ENCODE data around the gene KCNJ6. TPM values are rescaled to one million over a fixed set of nuclear protein-coding genes. Genes with fewer than 3 reads are reported as not detected.

Gene KCNJ6
- total RNA-seq, 1 experiment from 2014 or later, result not detected

DNA sequence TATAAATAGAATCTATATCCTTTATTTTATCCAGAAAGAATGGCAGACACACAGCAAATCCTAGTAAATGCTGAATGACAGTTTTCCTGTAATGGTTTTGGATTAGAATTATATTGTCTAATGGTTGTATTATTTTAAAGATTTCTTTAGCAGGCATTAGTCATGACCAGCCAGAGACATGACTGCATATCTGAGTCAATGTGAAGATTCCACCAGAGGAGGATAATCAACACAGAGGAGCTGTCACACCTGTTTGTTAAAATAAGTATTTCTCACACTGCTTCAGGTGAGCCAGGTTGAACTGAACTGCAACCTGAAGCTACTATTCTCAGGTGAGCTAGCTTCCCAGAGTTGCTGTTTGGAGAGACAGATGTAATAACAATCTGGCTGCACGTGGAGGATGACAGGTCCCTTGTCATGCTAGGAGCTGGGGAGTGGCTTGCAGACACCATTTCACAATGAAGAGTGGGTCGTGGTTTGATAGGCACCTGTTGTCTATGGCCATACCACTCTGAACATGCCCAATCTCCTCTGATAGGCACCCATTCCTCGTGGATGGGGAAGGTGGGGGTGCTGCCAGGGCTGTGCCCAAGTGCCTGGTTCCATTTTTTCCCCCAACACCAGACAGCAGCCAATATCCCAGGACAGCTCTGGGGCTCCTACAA lies 94.3 kb downstream of the KCNJ6 start:
- BruUV-seq (replicated peaks), result no TSS peak
- no peaks in the 10 kb centered on the region for H3K4me1 ChIP-seq (ENCODE audit: insufficient read depth, low read length, poor library complexity, severe bottlenecking)
- TF ChIP-seq EZH2 (IDR thresholded peaks at IDR 0.05; ENCODE audit: borderline replicate concordance, low read depth, low read length, poor library complexity, severe bottlenecking), result no peak
- TF ChIP-seq, protein P1, sequence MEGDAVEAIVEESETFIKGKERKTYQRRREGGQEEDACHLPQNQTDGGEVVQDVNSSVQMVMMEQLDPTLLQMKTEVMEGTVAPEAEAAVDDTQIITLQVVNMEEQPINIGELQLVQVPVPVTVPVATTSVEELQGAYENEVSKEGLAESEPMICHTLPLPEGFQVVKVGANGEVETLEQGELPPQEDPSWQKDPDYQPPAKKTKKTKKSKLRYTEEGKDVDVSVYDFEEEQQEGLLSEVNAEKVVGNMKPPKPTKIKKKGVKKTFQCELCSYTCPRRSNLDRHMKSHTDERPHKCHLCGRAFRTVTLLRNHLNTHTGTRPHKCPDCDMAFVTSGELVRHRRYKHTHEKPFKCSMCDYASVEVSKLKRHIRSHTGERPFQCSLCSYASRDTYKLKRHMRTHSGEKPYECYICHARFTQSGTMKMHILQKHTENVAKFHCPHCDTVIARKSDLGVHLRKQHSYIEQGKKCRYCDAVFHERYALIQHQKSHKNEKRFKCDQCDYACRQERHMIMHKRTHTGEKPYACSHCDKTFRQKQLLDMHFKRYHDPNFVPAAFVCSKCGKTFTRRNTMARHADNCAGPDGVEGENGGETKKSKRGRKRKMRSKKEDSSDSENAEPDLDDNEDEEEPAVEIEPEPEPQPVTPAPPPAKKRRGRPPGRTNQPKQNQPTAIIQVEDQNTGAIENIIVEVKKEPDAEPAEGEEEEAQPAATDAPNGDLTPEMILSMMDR (conservative IDR thresholded peaks at IDR 0.05; ENCODE audit: low read depth, low read length), result no peak
- H3K27me3 ChIP-seq (replicated peaks; ENCODE audit: insufficient read depth, low read depth, low read length, poor library complexity), result peaks cover 78% of the 10 kb centered on the region
- no peak for DNase-seq (ENCODE audit: low spot score)
- H3K27ac ChIP-seq (ENCODE audit: low read depth, low read length, poor library complexity, severe bottlenecking), result no peak overlapping the region
- POLR2A ChIA-PET (ENCODE audit: low non-redundant PET), result no interaction called here
- intact Hi-C loops (cut with micrococcal nuclease; ENCODE audit: unreplicated experiment), result no loop called here
- no peaks in the 10 kb centered on the region for H3K9me3 ChIP-seq (ENCODE audit: low read depth, low read length, poor library complexity, severe bottlenecking)
- H3K36me3 ChIP-seq (ENCODE audit: insufficient read depth, low read length, poor library complexity, severe bottlenecking), result no peaks in the 10 kb centered on the region
- CTCF ChIA-PET, result no interaction called here
- H3K4me3 ChIP-seq (ENCODE audit: low read depth, low read length, poor library complexity, severe bottlenecking), result no peak overlapping the region

DNA sequence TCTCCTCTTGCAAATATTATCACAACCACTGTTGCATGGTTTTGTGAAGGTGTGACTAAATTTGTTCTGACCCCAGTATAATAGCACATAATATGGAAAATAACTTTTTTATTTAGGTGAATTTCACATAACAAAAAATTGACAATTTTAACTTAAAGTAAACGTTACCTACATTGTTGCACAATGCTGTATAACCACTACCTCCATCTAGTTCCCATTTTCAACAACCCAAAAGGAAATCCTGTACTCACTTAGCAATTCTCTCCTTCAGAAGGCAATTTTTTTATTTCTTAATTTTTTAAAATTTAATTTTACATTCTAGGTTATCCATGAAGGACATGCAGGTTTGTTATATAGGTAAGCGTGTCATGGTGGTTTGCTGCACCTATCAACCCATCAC lies 95.2 kb downstream of the KCNJ6 start:
- no peak overlapping the region for H3K4me3 ChIP-seq (ENCODE audit: low read depth, low read length, poor library complexity, severe bottlenecking)
- no peaks in the 10 kb centered on the region for H3K36me3 ChIP-seq (ENCODE audit: insufficient read depth, low read length, poor library complexity, severe bottlenecking)
- ChIA-PET POLR2A (ENCODE audit: low non-redundant PET) (no interaction called here), CTCF (no interaction called here)
- H3K4me1 ChIP-seq (ENCODE audit: insufficient read depth, low read length, poor library complexity, severe bottlenecking), result no peaks in the 10 kb centered on the region
- BruUV-seq (replicated peaks), result no TSS peak
- DNase-seq (ENCODE audit: low spot score), result no peak
- intact Hi-C loops (cut with micrococcal nuclease; ENCODE audit: unreplicated experiment), result no loop called here
- peaks cover 79% of the 10 kb centered on the region for H3K27me3 ChIP-seq (replicated peaks; ENCODE audit: insufficient read depth, low read depth, low read length, poor library complexity)
- H3K9me3 ChIP-seq (ENCODE audit: low read depth, low read length, poor library complexity, severe bottlenecking), result no peaks in the 10 kb centered on the region
- TF ChIP-seq, protein P1 (conservative IDR thresholded peaks at IDR 0.05; ENCODE audit: low read depth, low read length), result no peak
- H3K27ac ChIP-seq (ENCODE audit: low read depth, low read length, poor library complexity, severe bottlenecking), result no peak overlapping the region

DNA sequence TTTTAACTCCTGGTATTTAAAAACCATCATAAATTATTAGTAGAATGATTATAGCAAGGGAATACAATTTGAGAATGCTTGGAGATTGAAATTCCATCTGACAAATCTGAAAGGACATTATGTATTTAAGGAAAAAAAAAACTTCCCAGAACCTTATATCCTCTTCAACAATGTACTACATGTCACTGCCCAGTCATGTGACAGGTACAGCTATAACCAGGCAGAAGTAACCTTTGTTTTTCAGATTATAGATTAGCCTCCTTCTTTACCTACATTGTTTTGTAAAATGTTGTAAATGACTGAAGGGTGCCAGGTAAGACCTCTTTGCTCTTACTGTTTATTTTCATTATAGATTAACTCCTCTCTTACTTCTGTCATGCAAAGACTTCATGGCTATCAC lies 96.9 kb downstream of the KCNJ6 start:
- H3K9me3 ChIP-seq (ENCODE audit: low read depth, low read length, poor library complexity, severe bottlenecking), result no peaks in the 10 kb centered on the region
- no peak for DNase-seq (ENCODE audit: low spot score)
- peaks cover 65% of the 10 kb centered on the region for H3K27me3 ChIP-seq (replicated peaks; ENCODE audit: insufficient read depth, low read depth, low read length, poor library complexity)
- H3K36me3 ChIP-seq (ENCODE audit: insufficient read depth, low read length, poor library complexity, severe bottlenecking), result no peaks in the 10 kb centered on the region
- CTCF ChIA-PET, result no interaction called here
- intact Hi-C loops (cut with micrococcal nuclease; ENCODE audit: unreplicated experiment), result no loop called here
- POLR2A ChIA-PET (ENCODE audit: low non-redundant PET), result no interaction called here
- no TSS peak for BruUV-seq (replicated peaks)
- no peak overlapping the region for H3K27ac ChIP-seq (ENCODE audit: low read depth, low read length, poor library complexity, severe bottlenecking)
- TF ChIP-seq, protein P1 (conservative IDR thresholded peaks at IDR 0.05; ENCODE audit: low read depth, low read length), result no peak
- no peak for TF ChIP-seq EZH2 (IDR thresholded peaks at IDR 0.05; ENCODE audit: borderline replicate concordance, low read depth, low read length, poor library complexity, severe bottlenecking)
- no peak overlapping the region for H3K4me3 ChIP-seq (ENCODE audit: low read depth, low read length, poor library complexity, severe bottlenecking)
- H3K4me1 ChIP-seq (ENCODE audit: insufficient read depth, low read length, poor library complexity, severe bottlenecking), result no peaks in the 10 kb centered on the region

All from A673 (cell line).